GM19193 (cell line): Measurements from ENCODE around the gene BRINP1.

Source experiments
- POLR2A ChIP-seq: IDR thresholded peaks from 4 replicates; pipeline ENCODE4 v1.6.1; 2011; ENCODE audit not compliant: insufficient read depth, insufficient read length; ENCODE audit errors: extremely low read depth

BRINP1 gene

GRCh38 chr9:119157196-119157595, 212.0 kb downstream of the BRINP1 start:
- no peak for TF ChIP-seq POLR2A

GRCh38 chr9:119156354-119156753, 212.9 kb downstream of the BRINP1 start:
- no peak for TF ChIP-seq POLR2A

- no peak for TF ChIP-seq POLR2A
These were observed 214.7 kb downstream of the BRINP1 start for GRCh38 chr9:119154527-119154926.

GRCh38 chr9:119153402-119153801, 215.8 kb downstream of the BRINP1 start:
- no peak for TF ChIP-seq POLR2A

- no peak for TF ChIP-seq POLR2A
These were observed 220.4 kb downstream of the BRINP1 start for GRCh38 chr9:119148855-119149254.

GRCh38 chr9:119137479-119137878, 231.8 kb downstream of the BRINP1 start:
- no peak for TF ChIP-seq POLR2A

GRCh38 chr9:119126040-119126439, 243.2 kb downstream of the BRINP1 start:
- TF ChIP-seq POLR2A, result no peak

GRCh38 chr9:119121899-119122298, 247.3 kb downstream of the BRINP1 start:
- no peak for TF ChIP-seq POLR2A

GRCh38 chr9:119117409-119117808, 251.8 kb downstream of the BRINP1 start:
- TF ChIP-seq POLR2A, result no peak
